Amygdala (tissue), 56 donors: Measurements from ENCODE around the gene OR8B12.

Experiments
- DNase-seq, 56 donors: peaks; one replicate each; lab custom pipeline; 2025; lab: John Stamatoyannopoulos, UW

Gene OR8B12, protein sequence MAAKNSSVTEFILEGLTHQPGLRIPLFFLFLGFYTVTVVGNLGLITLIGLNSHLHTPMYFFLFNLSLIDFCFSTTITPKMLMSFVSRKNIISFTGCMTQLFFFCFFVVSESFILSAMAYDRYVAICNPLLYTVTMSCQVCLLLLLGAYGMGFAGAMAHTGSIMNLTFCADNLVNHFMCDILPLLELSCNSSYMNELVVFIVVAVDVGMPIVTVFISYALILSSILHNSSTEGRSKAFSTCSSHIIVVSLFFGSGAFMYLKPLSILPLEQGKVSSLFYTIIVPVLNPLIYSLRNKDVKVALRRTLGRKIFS

DNA sequence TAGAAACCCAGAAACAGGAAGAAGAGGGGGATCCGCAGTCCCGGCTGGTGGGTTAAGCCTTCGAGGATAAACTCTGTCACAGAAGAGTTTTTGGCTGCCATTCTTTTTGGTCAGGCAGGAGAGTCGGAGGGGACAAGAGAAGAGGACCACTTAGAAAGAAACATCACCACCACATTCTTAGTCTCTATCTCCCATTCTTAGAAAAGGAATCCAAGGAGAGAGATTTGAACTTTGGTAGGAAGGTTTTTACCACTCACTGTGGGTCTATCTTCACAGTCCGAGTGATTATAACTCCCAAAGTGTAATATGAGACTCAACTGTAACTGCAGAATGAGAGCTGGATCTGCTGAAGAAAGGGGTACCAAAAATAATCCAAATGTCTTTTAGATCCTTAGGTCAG lies at the start of gene OR8B12:
TSS of gene OR8B12 (minus strand) at position 101 of the 400 bp plus-strand sequence. CDS start at position 101, 0 bp downstream.
- DNase-seq: no peak

DNA sequence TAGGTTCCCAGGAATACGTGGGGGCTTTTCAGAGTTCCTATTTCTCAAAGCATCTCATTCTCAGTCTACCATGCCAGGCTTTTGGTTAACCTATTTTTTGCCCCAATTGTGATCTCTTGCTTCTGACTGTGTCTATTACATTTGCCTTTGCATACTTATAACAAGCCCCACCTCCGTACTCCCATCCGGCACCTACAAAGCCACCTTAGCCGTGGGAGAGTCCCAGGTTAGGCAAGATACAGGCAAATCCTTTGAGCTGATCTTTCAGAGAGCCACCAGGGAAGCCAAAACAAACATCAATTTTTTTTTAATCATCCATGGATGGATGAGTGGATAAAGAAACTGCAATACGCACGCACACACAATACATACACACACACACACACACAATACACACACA lies 49.2 kb upstream of the OR8B12 start:
- DNase-seq: no peak

DNA sequence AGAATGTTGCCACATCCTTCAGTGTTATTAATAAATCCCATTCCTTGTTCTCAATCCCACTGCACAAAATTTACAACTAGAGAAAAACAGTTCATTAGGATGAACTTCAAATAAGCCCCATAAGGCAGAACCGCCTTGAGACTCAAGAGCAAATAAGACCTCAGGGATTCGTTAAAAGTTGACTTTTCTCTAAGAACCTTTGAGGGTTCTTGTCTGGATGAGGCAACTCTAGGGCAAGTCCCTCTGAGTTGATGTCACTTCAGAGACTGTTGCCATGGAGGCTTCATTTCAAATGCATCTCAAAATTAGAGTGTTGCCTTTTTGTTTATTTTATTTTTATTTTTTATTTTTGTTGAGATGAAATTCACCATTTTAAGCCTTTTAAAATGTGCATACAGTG lies 48.0 kb upstream of the OR8B12 start:
- DNase-seq: no peak

DNA sequence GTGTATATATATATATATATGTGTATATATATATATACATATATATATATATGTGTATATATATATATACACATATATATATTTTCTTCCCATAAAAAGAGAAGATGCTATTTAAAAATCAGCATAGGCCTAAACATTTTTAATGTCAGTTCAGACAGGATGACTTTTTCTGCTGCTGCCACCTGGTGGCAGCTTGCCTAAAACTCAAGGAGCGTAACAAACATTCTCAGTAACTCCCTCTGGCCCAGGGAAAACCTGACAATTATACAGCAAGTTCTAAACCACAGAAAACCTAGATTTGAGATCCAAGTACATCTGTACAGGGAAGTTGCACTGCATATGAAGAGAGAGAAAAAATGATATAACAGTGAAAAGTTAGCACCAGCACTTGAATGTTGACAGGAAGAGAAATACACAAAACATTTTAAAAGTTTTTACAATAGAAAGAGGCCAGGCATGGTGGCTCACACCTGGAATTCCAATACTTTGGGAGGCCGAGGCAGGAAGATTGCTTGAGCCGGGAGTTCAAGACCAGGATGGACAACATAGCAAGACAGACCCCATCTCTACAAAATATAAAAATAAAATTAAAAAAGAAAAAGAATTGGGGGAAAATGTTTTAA lies 42.9 kb upstream of the OR8B12 start:
- peak in 28 of 56 donors; percentile 1 to 71 (median 14) for DNase-seq

DNA sequence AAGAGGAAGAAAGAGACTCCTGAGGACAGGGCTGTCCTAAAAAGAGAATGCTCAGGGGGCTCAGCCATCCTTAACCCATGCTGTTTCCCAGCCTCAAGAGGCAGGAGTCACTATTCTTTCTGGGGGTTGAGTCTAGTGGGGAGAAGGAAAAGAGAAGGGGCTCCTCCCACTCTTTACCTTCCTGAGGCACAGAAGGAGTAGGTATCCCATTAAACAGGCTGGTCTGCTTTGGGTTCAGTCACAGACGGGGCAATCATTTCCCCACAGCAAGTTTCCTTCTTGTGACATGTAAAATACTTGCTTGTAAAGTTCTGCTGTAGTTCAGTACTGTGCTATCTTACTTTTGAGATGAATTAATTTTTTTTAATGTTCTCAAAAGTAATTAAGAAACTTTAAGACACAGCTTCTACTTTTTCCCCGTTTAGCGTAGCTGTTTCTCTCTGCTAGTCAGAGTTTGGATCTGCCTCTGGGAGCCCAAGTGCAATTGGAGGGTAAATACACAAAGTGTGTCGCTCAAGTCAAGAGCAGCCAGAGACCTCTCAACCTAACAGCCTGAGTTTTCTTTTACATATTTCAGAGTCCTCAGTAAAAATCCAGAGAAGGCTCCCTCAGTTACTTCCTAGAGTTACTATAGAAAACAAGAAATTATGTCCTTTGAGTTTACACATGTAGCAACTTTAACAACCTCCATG lies 41.4 kb upstream of the OR8B12 start:
- no peak for DNase-seq

DNA sequence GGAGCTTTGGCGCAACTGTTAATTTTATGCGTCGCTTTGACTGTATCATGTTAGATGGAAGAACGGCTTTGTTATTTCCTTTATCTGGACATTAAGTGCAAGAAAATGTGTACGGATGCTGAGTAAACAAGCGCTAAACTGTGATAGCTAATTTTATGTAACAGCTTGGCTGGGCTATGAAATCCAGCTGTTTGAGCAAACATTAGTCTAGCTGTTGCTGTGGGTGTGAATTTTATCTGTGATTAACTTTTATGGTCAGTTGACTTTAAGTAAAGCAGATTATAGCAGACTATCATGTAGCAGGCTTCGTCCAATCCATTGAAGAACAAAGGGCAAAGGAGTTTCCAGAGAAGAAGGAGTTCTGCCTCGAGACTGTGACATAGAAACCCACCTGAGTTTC lies 40.3 kb upstream of the OR8B12 start:
- DNase-seq: no peak

DNA sequence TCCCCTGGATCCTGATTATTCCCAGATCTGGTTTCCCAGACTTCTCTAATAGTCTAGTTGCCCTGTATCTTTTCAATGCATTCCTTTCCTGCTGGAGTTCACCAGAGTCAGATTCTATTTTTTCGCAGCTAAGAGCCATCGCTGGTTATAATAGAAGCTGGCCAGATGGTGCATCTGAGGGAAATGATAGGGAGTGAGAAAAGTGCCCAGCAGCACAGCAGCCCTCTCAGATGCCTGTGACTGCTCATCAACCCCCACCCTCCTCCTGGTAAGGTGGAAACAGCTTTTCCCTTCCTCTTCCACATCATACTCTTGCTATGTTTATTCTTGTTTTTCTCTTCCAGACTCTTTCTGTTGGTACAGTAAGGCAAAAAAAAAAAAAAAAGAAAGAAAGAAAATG lies 39.1 kb upstream of the OR8B12 start:
- peak in 1 of 56 donors; percentile 3 for DNase-seq

DNA sequence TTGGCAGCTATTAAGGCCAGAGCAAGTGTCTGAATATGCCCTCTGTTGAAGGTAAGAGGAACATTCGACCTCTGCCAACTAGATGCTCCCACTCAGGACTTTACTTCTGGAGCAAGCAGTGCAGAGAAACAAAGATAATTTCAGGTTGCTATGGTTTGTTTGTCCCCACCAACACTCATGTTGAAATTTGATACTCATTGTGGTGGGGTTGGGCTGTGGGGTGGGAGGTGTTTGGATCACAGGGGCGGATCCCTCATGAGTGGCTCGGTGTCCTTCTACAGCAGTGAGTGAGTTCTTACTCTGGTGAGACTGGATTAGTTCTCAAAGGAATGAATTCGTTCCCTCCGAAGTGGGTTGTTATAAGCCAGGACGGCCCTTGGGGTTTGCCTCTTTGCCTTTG lies 38.4 kb upstream of the OR8B12 start:
- no peak for DNase-seq

DNA sequence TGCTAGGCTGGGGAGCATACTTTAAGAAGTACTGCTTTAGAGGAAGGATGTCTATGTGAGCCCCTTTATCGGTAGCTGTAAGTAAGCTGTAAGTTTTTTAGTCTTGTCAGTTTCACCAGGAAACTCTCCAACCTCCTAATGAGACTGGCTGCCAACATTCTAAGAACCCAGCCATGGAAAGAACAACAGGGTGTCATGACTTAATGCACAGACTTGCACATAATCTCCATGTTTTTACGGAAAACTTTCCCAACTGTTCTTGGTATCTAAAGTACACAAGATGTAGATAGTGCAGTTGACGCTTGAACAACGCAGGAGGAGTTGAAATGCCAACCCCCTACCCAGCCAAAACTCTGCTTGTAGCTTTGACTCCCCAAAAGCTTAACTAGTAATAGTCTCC lies 35.3 kb upstream of the OR8B12 start:
- DNase-seq: no peak

DNA sequence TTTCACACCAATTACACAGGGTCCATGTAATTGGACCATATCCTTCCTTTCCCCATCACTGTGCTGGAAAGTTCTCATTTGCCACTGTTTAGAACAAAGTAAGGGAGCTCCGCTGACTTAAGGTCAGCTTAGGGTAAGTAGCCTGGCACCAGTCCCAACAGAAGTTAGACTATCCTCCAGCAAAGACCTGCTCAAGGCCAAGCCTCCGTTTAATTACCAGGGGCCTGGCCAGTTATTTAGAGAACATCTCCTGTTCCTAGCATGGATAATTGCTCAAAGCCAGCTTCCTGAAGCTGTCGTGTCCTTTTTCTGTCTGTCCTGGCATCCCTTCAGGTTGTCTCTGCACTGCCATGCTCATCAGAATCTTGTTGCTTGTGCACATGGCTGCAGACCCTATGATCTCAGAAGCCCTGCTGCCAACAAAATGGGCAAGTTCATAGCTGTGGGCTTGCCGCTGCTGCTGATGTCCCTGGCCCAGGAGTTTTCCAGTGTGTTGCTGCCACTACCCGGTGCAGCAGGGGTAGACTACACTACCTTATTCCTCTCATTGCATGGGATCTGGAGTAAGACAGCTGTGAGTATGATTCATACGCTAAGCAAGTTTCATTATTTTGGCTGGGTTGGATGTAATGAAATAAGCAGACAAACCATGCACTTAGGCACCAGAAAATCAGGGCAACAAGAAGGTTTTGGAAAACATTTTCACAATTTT lies 34.4 kb upstream of the OR8B12 start:
- no peak for DNase-seq

DNA sequence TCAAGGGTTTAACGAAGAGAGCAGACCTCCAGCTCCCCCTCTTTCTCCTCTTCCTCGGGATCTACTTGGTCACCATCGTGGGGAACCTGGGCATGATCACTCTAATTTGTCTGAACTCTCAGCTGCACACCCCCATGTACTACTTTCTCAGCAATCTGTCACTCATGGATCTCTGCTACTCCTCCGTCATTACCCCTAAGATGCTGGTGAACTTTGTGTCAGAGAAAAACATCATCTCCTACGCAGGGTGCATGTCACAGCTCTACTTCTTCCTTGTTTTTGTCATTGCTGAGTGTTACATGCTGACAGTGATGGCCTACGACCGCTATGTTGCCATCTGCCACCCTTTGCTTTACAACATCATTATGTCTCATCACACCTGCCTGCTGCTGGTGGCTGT lies 26.7 kb upstream of the OR8B12 start:
- DNase-seq: no peak

DNA sequence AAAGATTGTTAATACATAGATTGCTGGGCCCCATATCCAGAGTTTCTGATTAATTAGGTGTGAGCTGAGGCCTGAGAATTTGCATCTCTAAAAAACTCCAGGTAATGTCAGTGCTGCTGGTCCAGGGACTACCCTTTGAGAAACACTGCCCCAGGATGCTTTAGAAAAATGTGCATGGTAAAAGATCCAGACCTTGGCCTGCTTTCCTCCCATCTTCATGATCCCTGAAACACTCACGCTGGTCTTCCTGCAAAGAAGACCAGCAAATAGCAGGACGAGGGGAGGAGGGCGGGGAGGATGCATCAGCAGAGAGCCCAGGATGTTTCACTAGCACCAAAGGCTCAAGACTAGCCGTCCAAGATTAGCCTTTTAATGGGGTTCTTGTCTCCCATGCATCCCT lies 26.2 kb upstream of the OR8B12 start, which contains the start of gene OR8A1:
TSS of gene OR8A1 (plus strand) at position 301 of the 400 bp plus-strand sequence. CDS start 123 bp downstream, outside the sequence.
- DNase-seq: no peak

DNA sequence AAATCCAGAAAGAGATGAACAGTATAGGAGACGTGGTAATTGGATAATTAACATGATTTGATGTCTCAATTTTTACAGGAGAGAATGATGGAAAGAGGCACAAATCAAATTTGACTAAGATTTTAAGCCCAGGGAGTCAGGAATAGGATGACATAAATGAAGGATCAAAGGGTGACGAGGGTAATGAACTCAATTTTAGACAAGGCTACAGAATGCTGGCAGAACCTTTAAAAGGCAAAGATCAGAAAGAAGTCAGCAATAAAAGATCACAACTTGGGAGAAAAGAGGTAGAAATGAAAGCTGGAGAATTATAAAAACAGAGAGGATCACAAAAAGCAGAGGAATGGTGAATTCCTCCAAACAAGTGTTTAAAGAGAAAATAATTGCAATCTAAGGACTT lies 13.4 kb upstream of the OR8B12 start:
- no peak for DNase-seq

DNA sequence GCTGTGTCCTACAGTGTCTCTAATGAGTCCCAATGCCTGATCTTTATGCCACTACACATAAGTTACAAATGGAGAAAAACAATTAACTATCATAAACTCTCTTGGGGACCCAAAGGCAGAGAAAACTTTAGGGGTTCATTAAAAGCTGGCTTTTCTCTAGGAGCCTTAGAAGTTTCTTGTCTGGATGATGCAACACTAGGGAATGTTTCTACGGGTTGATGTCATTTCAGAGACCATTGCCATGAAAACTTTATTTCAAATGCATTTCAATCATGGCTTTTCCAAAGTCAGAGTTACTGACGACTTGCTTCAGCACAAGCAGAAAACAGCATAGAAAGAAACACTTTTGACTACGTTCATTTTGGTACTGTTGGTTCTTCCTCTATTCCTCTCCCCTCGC lies 8.5 kb upstream of the OR8B12 start:
- DNase-seq: no peak

DNA sequence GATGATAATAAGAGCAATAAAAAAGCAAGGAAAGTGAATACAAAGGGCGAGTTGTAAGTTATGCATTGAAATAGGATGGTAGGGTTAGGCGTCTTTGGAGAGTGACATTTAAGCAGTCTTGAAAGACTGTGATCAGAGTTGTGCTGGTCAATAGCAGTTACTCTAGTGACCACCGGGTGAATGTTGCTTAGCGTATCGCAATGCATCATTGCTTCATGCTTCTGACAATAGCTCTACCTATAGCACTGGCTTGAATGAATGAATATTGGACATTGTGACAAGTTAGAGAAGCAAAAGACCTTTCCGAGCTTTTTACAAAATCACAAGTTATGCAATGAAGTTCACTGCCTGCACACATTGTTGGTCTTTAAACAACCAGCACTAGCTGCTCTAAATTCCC lies 7.7 kb upstream of the OR8B12 start:
- DNase-seq: no peak

DNA sequence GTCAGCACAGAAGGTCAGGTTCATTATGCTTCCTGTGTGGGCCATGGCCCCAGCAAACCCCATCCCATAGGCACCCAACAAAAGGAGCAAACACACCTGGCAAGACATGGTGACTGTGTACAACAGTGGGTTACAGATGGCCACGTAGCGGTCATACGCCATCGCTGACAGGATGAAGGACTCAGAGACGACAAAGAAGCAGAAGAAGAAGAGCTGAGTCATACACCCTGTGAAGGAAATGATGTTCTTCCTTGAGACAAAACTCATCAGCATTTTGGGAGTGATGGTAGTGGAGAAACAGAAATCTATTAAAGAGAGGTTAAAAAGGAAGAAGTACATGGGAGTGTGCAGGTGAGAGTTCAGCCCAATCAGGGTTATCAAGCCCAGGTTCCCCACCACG lies 309 bp downstream of the OR8B12 start:
- DNase-seq: no peak

DNA sequence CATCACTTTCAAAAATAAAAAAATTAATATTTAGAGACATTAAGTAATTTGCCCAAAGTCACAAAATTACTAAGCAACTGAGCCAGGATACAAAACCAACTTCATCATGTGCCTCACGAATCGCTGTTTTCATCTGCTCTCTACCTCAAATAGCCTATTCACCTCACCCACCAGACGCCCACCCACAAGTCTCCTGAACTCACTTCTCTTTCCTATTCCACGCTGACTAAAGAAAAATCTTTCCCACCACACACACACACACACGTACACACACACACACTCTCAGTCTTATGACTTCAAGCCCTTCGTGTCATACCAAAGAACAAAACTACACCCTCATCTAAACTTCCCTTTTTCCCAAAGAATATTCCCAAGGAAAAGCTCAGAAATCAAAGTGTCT lies 2.2 kb downstream of the OR8B12 start:
- DNase-seq: no peak

DNA sequence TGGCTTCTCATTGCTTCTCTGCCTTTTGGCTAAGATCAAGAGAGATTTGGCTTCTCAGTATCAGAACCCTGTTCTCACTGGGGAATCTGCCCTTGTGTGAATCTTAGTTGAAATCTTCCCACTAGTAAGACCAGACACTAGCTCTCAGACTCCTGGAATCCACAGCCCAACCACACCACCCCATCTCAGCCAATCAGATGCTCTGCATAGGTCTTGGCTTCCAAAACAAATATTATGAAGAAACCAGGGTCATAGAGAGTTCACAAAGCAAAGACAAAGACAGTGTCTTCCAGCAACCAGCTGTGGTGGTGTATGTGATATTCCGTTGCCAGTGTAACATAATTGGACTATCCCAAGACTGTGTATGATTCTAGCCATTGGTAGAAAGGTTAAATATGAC lies 5.4 kb downstream of the OR8B12 start:
- no peak for DNase-seq

DNA sequence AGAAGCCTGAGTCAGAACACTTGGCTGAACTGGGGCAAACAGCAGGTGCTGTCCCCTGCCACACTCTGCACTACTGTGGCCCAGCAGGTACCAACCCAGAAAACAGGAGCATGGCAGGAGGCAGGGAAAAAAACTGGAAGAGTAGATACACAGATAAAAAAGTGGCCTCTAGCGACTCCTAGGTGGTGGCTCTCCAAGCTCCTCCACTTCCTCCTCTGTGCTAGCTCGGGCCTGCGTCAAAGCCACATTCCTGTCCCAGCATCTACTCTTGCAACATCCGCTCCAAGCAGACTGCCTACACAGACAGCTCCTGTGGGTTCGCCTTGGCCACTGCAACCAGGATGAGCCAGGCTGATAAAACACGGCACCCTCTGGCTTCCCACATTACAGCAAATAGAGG lies 6.9 kb downstream of the OR8B12 start:
- DNase-seq: peak in 13 of 56 donors; percentile 2 to 43 (median 15)

DNA sequence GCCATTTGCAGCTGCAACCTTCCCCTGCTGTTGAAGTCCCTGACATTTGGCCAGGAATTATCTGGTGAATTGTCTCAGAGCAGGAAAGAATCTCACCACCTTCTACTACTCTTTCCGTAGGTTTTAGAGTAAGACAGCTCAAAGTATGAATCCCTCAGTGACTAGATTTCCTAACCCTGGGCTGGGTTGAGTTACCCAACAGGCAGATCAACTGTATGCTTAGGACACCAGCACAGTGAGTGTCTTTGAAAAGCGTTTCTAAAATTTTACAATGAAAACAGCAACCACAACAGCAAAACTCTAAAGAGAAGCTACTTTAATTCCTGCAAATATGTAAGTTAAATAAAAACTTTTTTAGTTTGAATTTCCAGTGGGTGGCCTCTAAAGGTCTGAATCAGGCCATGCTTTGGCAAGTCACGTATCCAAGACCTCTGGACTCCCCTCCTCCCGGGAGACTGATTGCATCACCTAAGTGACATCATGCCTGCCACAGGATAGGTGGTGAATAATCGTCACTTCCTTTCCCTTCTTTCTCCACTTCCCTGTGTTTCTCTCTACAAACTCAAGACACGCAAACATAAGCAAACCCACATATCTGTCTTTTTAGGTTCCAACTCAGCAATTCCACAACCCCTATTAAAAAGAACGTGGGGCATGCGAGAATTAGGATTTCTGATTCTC lies 7.8 kb downstream of the OR8B12 start:
- DNase-seq: no peak

DNA sequence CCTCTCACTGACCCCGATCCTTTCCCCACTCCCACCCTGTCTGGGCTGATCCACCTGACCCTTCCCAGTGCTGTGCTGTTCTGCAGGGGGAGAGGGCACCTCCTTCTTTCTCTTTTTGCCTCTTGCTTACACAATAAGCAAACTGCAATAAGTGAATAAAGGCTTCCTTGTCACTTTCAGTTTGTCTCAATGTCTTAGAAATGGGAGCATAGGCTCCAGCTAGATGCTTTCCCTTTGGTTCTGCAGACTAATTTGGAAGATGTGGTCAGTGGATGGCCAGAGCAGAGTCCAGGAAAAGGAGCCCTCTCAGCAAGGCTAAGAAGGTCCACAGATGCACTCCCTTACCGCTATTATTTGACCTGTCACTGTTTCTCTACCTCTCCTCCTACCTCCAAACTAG lies 9.4 kb downstream of the OR8B12 start:
- DNase-seq: no peak
